Putamen (tissue), 1 donor: ENCODE data around the gene TOLLIP.

Source experiments
- DNase-seq: peaks from one replicate; pipeline ENCODE4 v3.0.0-alpha.2; 2016; ENCODE audit warnings: low spot score

TOLLIP gene

GRCh38 chr11:1298695-1299492 lies 10.5 kb downstream of the TOLLIP start:
- peak; percentile 77 for DNase-seq

GRCh38 chr11:1297576-1298473 lies 11.6 kb downstream of the TOLLIP start:
- no peak for DNase-seq

GRCh38 chr11:1297011-1297575 lies 12.3 kb downstream of the TOLLIP start:
- no peak for DNase-seq

DNA sequence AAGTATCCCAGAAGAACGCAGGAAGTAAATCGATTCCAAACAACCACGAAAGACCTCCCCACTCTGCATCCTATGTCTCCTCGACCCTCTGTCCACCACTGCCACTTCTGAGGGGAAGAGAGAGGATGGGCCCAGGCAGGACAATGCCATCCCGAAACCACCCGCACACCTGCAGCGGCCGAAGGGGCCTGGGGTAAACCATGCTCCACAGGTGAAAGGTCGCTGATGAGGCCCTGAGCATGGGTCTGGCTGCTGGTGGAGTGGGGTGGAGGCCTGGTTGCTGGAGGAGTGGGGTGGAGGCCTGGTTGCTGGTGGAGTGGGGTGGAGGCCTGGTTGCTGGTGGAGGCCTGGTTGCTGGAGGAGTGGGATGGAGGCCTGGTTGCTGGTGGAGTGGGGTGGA lies 13.1 kb downstream of the TOLLIP start:
- no peak for DNase-seq

GRCh38 chr11:1295591-1295990 lies 13.8 kb downstream of the TOLLIP start:
- no peak for DNase-seq

- DNase-seq, result no peak
Observed at GRCh38 chr11:1295086-1295485, 14.3 kb downstream of the TOLLIP start.

GRCh38 chr11:1293619-1294015 lies 15.8 kb downstream of the TOLLIP start:
- no peak for DNase-seq

GRCh38 chr11:1292644-1293618 lies 16.5 kb downstream of the TOLLIP start:
- no peak for DNase-seq

GRCh38 chr11:1292018-1292643 lies 17.3 kb downstream of the TOLLIP start:
- peak; percentile 51 for DNase-seq

DNA sequence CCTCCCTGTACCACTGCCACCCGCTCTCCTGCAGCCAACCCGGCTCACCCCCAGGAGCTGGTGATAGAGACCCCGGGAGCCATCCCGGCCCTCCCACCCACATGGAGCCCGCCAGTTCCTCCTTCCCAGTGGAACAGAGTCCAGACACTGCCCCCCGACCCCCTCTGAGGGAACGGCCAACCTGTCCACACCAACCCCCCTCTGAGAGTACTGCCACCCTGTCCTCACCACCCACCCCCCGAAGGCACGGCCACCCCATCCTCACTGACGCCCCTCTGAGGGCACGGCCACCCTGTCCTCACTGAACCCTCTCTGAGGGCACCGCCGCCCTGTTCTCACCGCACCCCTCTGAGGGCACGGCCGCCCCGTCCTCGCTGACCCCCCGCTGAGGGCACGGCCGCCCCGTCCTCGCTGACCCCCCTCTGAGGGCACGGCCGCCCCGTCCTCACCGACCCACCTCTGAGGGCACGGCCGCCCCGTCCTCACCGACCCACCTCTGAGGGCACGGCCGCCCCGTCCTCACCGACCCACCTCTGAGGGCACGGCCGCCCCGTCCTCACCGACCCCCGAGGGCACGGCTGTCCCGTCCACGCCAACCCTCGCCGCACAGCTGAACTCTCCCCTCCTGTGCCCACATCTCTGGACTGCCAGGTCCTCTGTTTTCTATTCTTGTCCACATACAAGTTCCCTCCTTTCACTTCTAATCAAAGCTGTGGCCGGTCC lies 18.0 kb downstream of the TOLLIP start:
- DNase-seq, result no peak

DNA sequence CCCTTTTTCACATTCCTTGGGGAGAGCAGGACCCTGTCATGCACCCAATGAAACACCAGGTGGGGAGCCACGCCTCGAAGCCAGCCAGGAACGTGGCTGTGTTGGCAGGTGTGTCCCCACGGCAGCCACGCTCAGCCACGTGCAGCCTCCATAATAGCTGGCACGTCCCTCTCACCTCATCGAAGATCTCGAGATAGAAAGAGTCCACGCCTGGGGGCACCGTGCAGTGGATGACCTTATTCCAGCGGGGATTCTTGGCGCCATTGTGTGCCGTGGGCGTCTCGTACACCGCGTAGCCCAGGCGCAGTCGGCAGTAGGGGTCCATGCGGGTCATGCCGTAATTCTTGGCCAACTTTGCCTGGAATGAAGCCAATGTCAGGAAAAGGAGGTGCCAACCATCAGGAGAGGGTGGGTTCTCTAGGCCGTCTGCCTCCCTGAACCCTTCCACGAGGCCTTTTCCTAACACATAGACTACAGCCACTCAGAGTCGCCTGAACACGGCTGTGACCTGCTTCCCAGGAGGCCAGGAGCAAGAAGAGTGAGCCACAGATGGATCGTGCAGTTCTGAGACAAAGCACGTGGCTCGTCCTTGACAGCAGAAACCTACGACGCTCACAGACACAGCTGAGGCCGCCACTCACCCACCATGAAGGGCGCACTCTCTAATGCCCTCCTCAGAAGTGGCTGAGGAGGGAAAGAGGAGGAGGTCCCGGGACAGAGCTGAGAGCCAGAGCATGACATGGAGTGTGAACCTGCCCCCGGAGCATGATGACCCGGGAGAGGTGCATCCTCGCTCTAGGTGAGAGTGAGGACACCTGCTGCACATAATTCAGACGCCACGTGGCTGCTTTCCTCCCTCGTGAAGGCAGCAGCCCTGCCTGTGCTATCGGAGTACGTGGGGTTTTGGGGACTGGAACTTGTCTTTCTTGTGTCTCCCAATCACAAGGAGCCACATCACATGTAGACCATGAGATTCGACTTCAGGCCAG lies 19.1 kb downstream of the TOLLIP start:
- DNase-seq, result no peak

- no peak for DNase-seq
Observed at GRCh38 chr11:1289211-1289935, 20.1 kb downstream of the TOLLIP start.

DNA sequence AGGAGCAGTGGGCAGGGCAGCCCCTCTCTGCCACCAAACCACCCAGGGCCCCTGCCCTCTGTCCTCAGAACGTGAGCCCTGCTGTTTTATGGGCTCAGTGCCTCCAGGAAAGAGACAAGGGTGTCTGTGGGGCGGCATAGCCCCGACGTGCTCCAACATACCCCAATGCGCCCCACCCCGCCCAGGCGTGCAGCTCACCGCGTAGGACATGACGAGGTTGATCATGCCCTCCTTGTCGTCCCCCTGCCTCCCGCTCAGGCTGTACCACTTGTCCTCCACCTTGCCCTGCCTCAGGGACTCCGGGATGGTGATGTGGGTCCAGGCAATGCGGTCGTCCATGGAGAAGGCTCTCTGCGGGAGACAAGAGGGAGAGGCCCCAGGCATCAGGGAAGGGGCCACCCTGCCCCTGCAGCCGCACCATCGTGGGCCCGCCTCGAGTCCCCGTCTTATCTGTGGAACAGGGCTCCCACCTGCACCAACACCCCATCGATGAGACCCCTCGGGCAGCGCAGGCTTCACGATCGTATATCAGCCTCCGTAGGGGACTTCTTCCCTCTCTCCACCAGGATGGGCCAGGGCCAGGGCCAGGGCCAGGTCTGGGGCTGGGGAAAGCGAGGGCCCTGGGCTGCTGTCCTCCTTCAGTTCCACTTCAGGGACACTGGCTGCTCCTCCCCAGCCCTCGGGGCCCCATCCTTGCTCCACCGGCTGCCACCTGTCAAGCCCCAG lies 20.8 kb downstream of the TOLLIP start:
- DNase-seq, result no peak

DNA sequence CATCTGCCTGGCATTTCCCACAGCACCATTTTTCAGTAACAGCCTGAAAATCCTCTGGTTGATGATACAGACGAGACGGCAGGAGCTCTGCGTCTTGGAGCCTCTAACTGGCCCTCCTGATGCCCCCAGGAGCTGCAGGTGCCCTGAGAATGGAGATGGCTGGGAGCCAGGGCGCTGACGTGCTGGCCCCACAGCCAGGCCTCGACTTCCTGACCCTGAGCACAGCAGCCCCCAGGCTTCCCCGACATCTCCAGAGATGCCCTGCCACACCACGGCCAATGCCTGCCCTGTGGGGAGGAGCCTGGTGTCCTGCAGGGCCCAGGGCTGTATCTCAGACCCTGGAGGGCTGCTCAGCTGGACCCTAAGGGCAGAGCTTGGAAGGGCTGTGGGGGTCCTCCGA lies 21.5 kb downstream of the TOLLIP start:
- DNase-seq, result no peak

- no peak for DNase-seq
Observed at GRCh38 chr11:1285876-1286275, 23.6 kb downstream of the TOLLIP start.

GRCh38 chr11:1285316-1285744 lies 24.1 kb downstream of the TOLLIP start:
- DNase-seq, result no peak

DNA sequence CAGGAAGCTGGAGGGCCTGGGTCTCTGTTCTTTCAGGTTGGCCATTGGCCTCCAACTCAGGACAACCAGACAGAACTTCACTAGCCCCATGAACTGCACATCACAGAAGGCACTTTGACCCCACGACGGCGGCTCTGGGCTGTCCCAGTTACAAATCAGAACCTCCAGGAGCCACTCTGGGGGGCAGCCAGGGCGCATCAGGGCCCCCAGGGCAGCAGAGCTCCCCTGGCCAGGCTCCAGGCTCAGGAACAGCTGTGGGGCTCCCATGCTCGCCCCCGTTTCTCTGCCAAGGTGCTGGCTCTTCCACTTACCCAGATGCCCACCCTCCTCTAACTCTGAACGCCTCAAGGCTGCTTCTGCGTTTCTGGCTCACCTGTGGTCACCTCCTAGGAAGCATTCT lies 25.5 kb downstream of the TOLLIP start:
- DNase-seq, result no peak

DNA sequence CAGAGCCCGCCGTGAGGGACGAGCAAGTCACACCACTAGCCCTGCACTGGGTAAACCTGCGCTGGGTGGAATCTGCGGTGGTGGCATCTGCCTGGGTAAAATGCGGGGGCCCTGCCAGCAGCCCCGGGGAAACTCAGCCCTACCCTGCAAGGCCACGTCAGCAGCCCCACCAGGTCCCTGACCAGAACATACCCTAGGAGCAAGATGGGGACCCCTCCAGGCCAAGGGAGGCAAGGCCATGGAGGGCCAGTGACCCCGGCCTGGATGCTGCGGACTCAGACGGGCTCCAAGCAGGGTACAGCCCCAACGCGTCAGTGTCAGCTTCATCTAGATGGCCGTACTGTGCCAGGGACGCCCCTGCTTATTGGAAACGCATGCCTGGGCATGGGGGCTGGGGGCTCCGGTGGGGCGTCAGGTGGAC lies 26.3 kb downstream of the TOLLIP start:
- no peak for DNase-seq
